ENCODE results near the gene CA14. TPM values are rescaled to one million over a fixed set of nuclear protein-coding genes. Genes with fewer than 3 reads are reported as not detected.

Gene CA14
- total RNA-seq, 1 experiment from 2014 or later, result 35.3 TPM

DNA sequence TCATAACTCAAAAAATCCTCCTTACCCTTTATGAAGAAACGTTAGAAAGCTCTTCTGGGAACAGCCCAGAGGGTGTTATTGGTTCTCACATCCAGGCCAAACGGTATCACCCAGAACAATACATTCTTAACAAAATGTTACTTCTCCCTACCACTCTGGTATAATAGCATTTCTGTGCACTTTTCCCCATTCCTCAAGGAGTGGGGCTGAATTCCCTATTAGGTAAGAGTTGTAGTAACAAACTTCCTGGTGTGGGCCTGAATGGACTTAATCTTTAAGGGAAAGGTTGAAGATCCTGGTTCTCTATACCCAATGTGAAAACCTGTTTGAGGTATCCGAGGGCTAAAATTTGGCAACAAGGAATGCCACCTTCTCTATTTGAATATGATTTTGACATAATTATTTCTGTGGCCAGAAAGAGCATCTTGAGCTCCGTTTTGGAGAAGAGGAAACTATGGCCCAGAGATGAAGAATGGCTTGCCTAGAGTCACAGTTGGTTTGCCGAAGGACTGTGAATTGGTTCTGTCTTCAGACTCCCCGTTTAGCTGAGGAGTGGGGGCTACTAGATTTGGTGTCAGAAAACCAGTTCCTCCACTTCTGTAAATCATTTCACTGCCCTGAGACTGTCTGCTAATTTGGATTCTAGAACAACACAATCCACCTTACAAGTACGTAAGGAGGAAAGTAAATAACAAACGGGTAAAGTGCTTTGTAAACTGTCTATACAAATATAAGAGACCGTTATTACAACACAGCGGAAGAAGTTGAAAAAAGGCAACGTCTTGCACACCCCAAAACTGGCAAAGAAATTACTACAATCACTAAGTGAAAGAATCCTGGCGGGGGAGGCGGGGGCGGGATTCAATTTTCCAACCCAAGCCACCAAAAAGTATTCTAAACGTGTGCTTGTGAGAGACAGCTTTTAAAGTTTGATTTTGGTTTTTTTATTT, 23.9 kb upstream of the CA14 start:
- no peak for ATAC-seq
- no peak overlapping the region for H3K4me3 Mint-ChIP-seq
- peaks cover 17% of the 10 kb centered on the region for H3K4me1 Mint-ChIP-seq
- H3K9me3 Mint-ChIP-seq, result no peaks in the 10 kb centered on the region
- H3K36me3 Mint-ChIP-seq, result peaks cover 19% of the 10 kb centered on the region
- peak overlapping the region; percentile 98 for H3K27ac Mint-ChIP-seq
- ChIA-PET CTCF (interaction anchor here (0.6 to 1.4 kb wide), 6 partner anchors 9 to 326 kb away, joined by 3 to 6 read pairs (median 4); no protein-coding TSS in a partner anchor), POLR2A (interaction anchor here (0.6 to 1.2 kb wide), 6 partner anchors 35 to 1531 kb away, joined by 3 to 5 read pairs (median 4); partner anchors contain the start of gene APH1A)
- H3K27me3 Mint-ChIP-seq (ENCODE audit: low read depth), result no peaks in the 10 kb centered on the region
- DNase-seq (ENCODE audit: low spot score), result no peak
- TF ChIP-seq, protein P1, sequence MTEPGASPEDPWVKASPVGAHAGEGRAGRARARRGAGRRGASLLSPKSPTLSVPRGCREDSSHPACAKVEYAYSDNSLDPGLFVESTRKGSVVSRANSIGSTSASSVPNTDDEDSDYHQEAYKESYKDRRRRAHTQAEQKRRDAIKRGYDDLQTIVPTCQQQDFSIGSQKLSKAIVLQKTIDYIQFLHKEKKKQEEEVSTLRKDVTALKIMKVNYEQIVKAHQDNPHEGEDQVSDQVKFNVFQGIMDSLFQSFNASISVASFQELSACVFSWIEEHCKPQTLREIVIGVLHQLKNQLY (CRISPR knock-in tag; IDR thresholded peaks at IDR 0.05), result no peak
- TF ChIP-seq ZNF416 (CRISPR knock-in tag; IDR thresholded peaks at IDR 0.05), result no peak
- no peak for TF ChIP-seq ZNF423 (CRISPR knock-in tag; IDR thresholded peaks at IDR 0.05)

DNA sequence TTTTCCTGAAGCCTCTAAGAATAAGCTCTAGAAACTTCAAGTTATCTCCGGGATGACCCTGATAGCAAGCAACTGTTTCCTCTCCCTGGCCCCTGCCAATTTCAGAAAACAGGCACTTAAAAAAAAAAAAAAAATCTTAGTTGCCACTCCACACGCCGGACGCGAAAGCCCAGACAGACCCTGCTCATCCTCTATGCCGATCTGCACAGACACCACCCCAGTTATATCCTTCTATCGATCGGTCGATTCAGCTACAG, 23.3 kb upstream of the CA14 start:
- CTCF ChIA-PET, result interaction anchor here (0.7 kb wide), 1 partner anchor 325 kb away, joined by 3 read pairs; no protein-coding TSS in a partner anchor
- Mint-ChIP-seq H3K9me3 (no peaks in the 10 kb centered on the region), H3K36me3 (peaks cover 14% of the 10 kb centered on the region), H3K27ac (peak overlapping the region; percentile 98), H3K4me1 (peaks cover 17% of the 10 kb centered on the region), H3K4me3 (no peak overlapping the region), H3K27me3 (ENCODE audit: low read depth) (no peaks in the 10 kb centered on the region)
- POLR2A ChIA-PET, result interaction anchor here (0.6 to 1.2 kb wide), 4 partner anchors 35 to 294 kb away, joined by 3 to 4 read pairs (median 4); partner anchors contain the start of gene APH1A
- no peak for ATAC-seq
- DNase-seq (ENCODE audit: low spot score), result no peak
- TF ChIP-seq GTF2I (CRISPR knock-in tag; conservative IDR thresholded peaks at IDR 0.05) (no peak), EMX1 (CRISPR knock-in tag; IDR thresholded peaks at IDR 0.05) (no peak), SMAD3 (CRISPR knock-in tag; IDR thresholded peaks at IDR 0.05; ENCODE audit: borderline replicate concordance) (no peak), ZNF423 (CRISPR knock-in tag; IDR thresholded peaks at IDR 0.05) (no peak), PRRX2 (CRISPR knock-in tag; IDR thresholded peaks at IDR 0.05) (no peak), CREB1 (CRISPR knock-in tag; IDR thresholded peaks at IDR 0.05) (no peak), OVOL2 (CRISPR knock-in tag; IDR thresholded peaks at IDR 0.05; ENCODE audit: borderline replicate concordance) (no peak), ZNF396 (CRISPR knock-in tag; IDR thresholded peaks at IDR 0.05; ENCODE audit: borderline replicate concordance) (no peak), ZNF317 (CRISPR knock-in tag; IDR thresholded peaks at IDR 0.05; ENCODE audit: borderline replicate concordance, low read depth) (no peak), GABPB1 (CRISPR knock-in tag; IDR thresholded peaks at IDR 0.05) (no peak), HMGA2 (CRISPR knock-in tag; IDR thresholded peaks at IDR 0.05) (no peak), FOXK1 (CRISPR knock-in tag; IDR thresholded peaks at IDR 0.05) (no peak)
- TF ChIP-seq, protein P2, sequence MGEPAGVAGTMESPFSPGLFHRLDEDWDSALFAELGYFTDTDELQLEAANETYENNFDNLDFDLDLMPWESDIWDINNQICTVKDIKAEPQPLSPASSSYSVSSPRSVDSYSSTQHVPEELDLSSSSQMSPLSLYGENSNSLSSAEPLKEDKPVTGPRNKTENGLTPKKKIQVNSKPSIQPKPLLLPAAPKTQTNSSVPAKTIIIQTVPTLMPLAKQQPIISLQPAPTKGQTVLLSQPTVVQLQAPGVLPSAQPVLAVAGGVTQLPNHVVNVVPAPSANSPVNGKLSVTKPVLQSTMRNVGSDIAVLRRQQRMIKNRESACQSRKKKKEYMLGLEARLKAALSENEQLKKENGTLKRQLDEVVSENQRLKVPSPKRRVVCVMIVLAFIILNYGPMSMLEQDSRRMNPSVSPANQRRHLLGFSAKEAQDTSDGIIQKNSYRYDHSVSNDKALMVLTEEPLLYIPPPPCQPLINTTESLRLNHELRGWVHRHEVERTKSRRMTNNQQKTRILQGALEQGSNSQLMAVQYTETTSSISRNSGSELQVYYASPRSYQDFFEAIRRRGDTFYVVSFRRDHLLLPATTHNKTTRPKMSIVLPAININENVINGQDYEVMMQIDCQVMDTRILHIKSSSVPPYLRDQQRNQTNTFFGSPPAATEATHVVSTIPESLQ (CRISPR knock-in tag; IDR thresholded peaks at IDR 0.05), result no peak
- TF ChIP-seq, protein P3, sequence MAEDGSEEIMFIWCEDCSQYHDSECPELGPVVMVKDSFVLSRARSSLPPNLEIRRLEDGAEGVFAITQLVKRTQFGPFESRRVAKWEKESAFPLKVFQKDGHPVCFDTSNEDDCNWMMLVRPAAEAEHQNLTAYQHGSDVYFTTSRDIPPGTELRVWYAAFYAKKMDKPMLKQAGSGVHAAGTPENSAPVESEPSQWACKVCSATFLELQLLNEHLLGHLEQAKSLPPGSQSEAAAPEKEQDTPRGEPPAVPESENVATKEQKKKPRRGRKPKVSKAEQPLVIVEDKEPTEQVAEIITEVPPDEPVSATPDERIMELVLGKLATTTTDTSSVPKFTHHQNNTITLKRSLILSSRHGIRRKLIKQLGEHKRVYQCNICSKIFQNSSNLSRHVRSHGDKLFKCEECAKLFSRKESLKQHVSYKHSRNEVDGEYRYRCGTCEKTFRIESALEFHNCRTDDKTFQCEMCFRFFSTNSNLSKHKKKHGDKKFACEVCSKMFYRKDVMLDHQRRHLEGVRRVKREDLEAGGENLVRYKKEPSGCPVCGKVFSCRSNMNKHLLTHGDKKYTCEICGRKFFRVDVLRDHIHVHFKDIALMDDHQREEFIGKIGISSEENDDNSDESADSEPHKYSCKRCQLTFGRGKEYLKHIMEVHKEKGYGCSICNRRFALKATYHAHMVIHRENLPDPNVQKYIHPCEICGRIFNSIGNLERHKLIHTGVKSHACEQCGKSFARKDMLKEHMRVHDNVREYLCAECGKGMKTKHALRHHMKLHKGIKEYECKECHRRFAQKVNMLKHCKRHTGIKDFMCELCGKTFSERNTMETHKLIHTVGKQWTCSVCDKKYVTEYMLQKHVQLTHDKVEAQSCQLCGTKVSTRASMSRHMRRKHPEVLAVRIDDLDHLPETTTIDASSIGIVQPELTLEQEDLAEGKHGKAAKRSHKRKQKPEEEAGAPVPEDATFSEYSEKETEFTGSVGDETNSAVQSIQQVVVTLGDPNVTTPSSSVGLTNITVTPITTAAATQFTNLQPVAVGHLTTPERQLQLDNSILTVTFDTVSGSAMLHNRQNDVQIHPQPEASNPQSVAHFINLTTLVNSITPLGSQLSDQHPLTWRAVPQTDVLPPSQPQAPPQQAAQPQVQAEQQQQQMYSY (CRISPR knock-in tag; IDR thresholded peaks at IDR 0.05), result no peak
- TF ChIP-seq, protein P4, sequence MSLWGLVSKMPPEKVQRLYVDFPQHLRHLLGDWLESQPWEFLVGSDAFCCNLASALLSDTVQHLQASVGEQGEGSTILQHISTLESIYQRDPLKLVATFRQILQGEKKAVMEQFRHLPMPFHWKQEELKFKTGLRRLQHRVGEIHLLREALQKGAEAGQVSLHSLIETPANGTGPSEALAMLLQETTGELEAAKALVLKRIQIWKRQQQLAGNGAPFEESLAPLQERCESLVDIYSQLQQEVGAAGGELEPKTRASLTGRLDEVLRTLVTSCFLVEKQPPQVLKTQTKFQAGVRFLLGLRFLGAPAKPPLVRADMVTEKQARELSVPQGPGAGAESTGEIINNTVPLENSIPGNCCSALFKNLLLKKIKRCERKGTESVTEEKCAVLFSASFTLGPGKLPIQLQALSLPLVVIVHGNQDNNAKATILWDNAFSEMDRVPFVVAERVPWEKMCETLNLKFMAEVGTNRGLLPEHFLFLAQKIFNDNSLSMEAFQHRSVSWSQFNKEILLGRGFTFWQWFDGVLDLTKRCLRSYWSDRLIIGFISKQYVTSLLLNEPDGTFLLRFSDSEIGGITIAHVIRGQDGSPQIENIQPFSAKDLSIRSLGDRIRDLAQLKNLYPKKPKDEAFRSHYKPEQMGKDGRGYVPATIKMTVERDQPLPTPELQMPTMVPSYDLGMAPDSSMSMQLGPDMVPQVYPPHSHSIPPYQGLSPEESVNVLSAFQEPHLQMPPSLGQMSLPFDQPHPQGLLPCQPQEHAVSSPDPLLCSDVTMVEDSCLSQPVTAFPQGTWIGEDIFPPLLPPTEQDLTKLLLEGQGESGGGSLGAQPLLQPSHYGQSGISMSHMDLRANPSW (CRISPR knock-in tag; conservative IDR thresholded peaks at IDR 0.05; ENCODE audit: low read depth), result no peak
- TF ChIP-seq, protein P5, sequence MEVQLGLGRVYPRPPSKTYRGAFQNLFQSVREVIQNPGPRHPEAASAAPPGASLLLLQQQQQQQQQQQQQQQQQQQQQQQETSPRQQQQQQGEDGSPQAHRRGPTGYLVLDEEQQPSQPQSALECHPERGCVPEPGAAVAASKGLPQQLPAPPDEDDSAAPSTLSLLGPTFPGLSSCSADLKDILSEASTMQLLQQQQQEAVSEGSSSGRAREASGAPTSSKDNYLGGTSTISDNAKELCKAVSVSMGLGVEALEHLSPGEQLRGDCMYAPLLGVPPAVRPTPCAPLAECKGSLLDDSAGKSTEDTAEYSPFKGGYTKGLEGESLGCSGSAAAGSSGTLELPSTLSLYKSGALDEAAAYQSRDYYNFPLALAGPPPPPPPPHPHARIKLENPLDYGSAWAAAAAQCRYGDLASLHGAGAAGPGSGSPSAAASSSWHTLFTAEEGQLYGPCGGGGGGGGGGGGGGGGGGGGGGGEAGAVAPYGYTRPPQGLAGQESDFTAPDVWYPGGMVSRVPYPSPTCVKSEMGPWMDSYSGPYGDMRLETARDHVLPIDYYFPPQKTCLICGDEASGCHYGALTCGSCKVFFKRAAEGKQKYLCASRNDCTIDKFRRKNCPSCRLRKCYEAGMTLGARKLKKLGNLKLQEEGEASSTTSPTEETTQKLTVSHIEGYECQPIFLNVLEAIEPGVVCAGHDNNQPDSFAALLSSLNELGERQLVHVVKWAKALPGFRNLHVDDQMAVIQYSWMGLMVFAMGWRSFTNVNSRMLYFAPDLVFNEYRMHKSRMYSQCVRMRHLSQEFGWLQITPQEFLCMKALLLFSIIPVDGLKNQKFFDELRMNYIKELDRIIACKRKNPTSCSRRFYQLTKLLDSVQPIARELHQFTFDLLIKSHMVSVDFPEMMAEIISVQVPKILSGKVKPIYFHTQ (CRISPR knock-in tag; IDR thresholded peaks at IDR 0.05), result no peak
- TF ChIP-seq, protein P6, sequence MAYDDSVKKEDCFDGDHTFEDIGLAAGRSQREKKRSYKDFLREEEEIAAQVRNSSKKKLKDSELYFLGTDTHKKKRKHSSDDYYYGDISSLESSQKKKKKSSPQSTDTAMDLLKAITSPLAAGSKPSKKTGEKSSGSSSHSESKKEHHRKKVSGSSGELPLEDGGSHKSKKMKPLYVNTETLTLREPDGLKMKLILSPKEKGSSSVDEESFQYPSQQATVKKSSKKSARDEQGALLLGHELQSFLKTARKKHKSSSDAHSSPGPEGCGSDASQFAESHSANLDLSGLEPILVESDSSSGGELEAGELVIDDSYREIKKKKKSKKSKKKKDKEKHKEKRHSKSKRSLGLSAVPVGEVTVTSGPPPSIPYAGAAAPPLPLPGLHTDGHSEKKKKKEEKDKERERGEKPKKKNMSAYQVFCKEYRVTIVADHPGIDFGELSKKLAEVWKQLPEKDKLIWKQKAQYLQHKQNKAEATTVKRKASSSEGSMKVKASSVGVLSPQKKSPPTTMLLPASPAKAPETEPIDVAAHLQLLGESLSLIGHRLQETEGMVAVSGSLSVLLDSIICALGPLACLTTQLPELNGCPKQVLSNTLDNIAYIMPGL (CRISPR knock-in tag; IDR thresholded peaks at IDR 0.05), result no peak
- TF ChIP-seq, protein P7, sequence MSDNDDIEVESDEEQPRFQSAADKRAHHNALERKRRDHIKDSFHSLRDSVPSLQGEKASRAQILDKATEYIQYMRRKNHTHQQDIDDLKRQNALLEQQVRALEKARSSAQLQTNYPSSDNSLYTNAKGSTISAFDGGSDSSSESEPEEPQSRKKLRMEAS (CRISPR knock-in tag; IDR thresholded peaks at IDR 0.05), result no peak

Measured in WTC11 (cell line).